ENCODE measurements around the gene GATB. TPM values are rescaled to one million over a fixed set of nuclear protein-coding genes. Genes with fewer than 3 reads are reported as not detected.

Gene GATB
- total and polyA plus RNA-seq, 11 donors, result 32.8 to 182 (median 83.4) TPM

- DNase-seq, result no peak
- H3K9me3 ChIP-seq, result no peaks in the 10 kb centered on the region
- 60 to 74% (median 66%) methylated on average over 3 of the region's 3 CpGs for WGBS, 4 donors
- TF ChIP-seq CTCF (IDR thresholded peaks at IDR 0.05) (no peak), POLR2A (IDR thresholded peaks at IDR 0.05) (no peak)
- peak overlapping the region in 10 of 12 donors; percentile 38 to 91 (median 80) for H3K27ac ChIP-seq
- H3K4me3 ChIP-seq, result no peak overlapping the region
- no peaks in the 10 kb centered on the region for H3K27me3 ChIP-seq
- no peaks in the 10 kb centered on the region for H3K36me3 ChIP-seq
- ATAC-seq, result no peak
- intact Hi-C loops (cut with DNase I), result loop anchor here in 4 of 10 donors (10.0 kb wide), 3 partner anchors 115 to 245 kb away; no protein-coding TSS in a partner anchor
- H3K4me1 ChIP-seq, result peaks cover 0 to 27% (median 1%) of the 10 kb centered on the region in 12 donors
Observed at GRCh38 chr4:151799417-151800012, 38.7 kb upstream of the GATB start.

GRCh38 chr4:151798678-151799416, 38.0 kb upstream of the GATB start:
- ATAC-seq, result peak; percentile 83 to 87 (median 86)
- TF ChIP-seq CTCF (IDR thresholded peaks at IDR 0.05), result no peak
- TF ChIP-seq POLR2A (IDR thresholded peaks at IDR 0.05), result no peak
- no peaks in the 10 kb centered on the region for H3K27me3 ChIP-seq
- H3K27ac ChIP-seq, result peak overlapping the region; percentile 9 to 91 (median 77)
- no peak for DNase-seq
- no peak overlapping the region for H3K4me3 ChIP-seq
- 35 to 41% (median 40%) methylated on average over 6 of the region's 6 CpGs for WGBS, 4 donors
- peaks cover 0 to 27% (median 1%) of the 10 kb centered on the region in 12 donors for H3K4me1 ChIP-seq
- no peaks in the 10 kb centered on the region for H3K9me3 ChIP-seq
- intact Hi-C loops (cut with DNase I), result no loop called here
- no peaks in the 10 kb centered on the region for H3K36me3 ChIP-seq

- no peak for TF ChIP-seq POLR2A (IDR thresholded peaks at IDR 0.05)
- no peak for TF ChIP-seq CTCF (IDR thresholded peaks at IDR 0.05)
Observed at GRCh38 chr4:151797853-151798252, 37.0 kb upstream of the GATB start.

GRCh38 chr4:151797131-151797530, 36.3 kb upstream of the GATB start:
- DNase-seq, result no peak
- no peaks in the 10 kb centered on the region for H3K9me3 ChIP-seq
- intact Hi-C loops (cut with DNase I), result no loop called here
- ATAC-seq, result no peak
- H3K4me3 ChIP-seq, result no peak overlapping the region
- 42 to 59% (median 52%) methylated on average over 3 of the region's 3 CpGs for WGBS, 4 donors
- no peak for TF ChIP-seq CTCF (IDR thresholded peaks at IDR 0.05)
- TF ChIP-seq POLR2A (IDR thresholded peaks at IDR 0.05), result no peak
- peaks cover 0 to 27% (median 1%) of the 10 kb centered on the region in 12 donors for H3K4me1 ChIP-seq
- no peaks in the 10 kb centered on the region for H3K27me3 ChIP-seq
- H3K36me3 ChIP-seq, result no peaks in the 10 kb centered on the region
- no peak overlapping the region for H3K27ac ChIP-seq

More at GRCh38 chr4:151797853-151798252, 37.0 kb upstream of the GATB start:
- Histone ChIP-seq H3K4me3 (no peak overlapping the region), H3K27me3 (no peaks in the 10 kb centered on the region), H3K36me3 (no peaks in the 10 kb centered on the region), H3K4me1 (peaks cover 0 to 27% (median 1%) of the 10 kb centered on the region in 12 donors), H3K27ac (peak overlapping the region in 1 of 12 donors; percentile 86), H3K9me3 (no peaks in the 10 kb centered on the region)
- no peak for DNase-seq
- intact Hi-C loops (cut with DNase I), result no loop called here
- no peak for ATAC-seq

Data from heart left ventricle (tissue), 16 donors.